Adrenal gland (tissue), 5 donors: ENCODE results near the gene FBXL20.

Experiments
- CTCF ChIP-seq, 6 experiments: fragments of 450-650 bp in 4 of 6; fragments of 200-600 bp in 2 of 6; sonication (generic) in 1 of 6; IDR thresholded peaks; 1 replicate in 5 of 6; 2 replicates in 1 of 6; pipeline versions ENCODE4 v1.5.1 to v1.8.0; 2016 to 2021; ENCODE audit warnings: antibody characterized with exemption in 6 of 6, mild to moderate bottlenecking in 2 of 6, moderate library complexity in 1 of 6
- POLR2A ChIP-seq, 2 donors: fragments of 450-650 bp; IDR thresholded peaks; one replicate each; pipeline ENCODE4 v1.6.1; 2017; ENCODE audit warnings: antibody characterized with exemption in 2 of 2, mild to moderate bottlenecking in 2 of 2, moderate library complexity in 1 of 2
- donor health status: DM: no; HTN: no; CAD: no.

DNA sequence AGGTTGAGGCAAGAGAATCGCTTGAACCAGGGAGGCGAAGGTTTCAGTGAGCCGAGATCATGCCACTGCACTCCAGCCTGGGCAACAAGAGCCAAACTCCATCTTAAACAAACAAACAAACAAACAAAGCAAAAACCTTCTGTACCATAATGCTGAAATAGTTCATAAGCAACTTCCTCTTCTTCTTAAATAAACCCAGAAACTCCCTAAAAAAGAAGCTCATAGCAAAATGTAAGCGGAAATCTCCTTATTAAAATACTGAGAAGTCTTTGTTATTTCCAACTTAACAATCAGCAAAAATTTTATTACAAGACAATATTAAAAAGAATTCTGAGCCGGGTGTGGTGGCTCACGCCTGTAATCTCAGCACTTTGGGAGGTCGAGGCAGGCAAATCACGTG is 82.8 kb downstream of the FBXL20 start:
- TF ChIP-seq CTCF (IDR thresholded peaks at IDR 0.05) (no peak), POLR2A (IDR thresholded peaks at IDR 0.05) (no peak)
